Glomerular endothelial cell (primary cell): ENCODE data around the gene LEMD2. TPM values are rescaled to one million over a fixed set of nuclear protein-coding genes. Genes with fewer than 3 reads are reported as not detected.

Experiments
- DNase-seq: peaks from one replicate; pipeline ENCODE4 v3.0.0-alpha.2; 2011; ENCODE audit warnings: low read depth, low spot score; ENCODE audit errors: extremely low read depth
- total RNA-seq: library from RNA; depleted of rRNA; stranded (reverse); fragments of >200 nt; gene quantifications from 2 replicates; pipeline ENCODE4 v1.2.3, GENCODE V29; 2015

Gene LEMD2
- total RNA-seq, 1 donor from 2014 or later: 69.3 TPM

GRCh38 chr6:33725222-33725621 lies 63.7 kb downstream of the LEMD2 start:
- no peak for DNase-seq

GRCh38 chr6:33724102-33725023 lies 64.6 kb downstream of the LEMD2 start:
- DNase-seq: no peak

- no peak for DNase-seq
Measured at GRCh38 chr6:33723371-33724085, 65.4 kb downstream of the LEMD2 start.

GRCh38 chr6:33722103-33722623 lies 66.8 kb downstream of the LEMD2 start:
- no peak for DNase-seq

- no peak for DNase-seq
Measured at GRCh38 chr6:33721508-33721907, 67.4 kb downstream of the LEMD2 start.

Other genes starting within 250 kb of the LEMD2 start
- gene BAK1, start 208.9 kb downstream of the LEMD2 start, total RNA-seq: 24.0 and 33.1 TPM in 2 replicates
- gene ITPR3, start 167.8 kb downstream of the LEMD2 start, total RNA-seq: 66.6 and 79.7 TPM in 2 replicates
- 24.6 and 27.0 TPM in 2 replicates for gene UQCC2, start 77.4 kb downstream of the LEMD2 start, total RNA-seq
- gene IP6K3, start 42.2 kb downstream of the LEMD2 start, total RNA-seq: not detected in 2 replicates
- not detected in 2 replicates for gene MLN, start 14.9 kb upstream of the LEMD2 start, total RNA-seq